ENCODE measurements around the gene VTI1A. TPM values are rescaled to one million over a fixed set of nuclear protein-coding genes. Genes with fewer than 3 reads are reported as not detected.

Gene VTI1A
- total and polyA plus RNA-seq, 9 of the 15 experiments (the other 6 are each of a cell fraction or from before 2014, with no cell fraction given), result 9.3 to 21.4 (median 16.0) TPM

- Histone ChIP-seq H3K9me3 (replicated peaks; ENCODE audit: control insufficient read depth, insufficient read depth, low read depth, low read length) (no peaks in the 10 kb centered on the region), H3K9me1 (ENCODE audit: control insufficient read depth, insufficient read depth, low read length) (no peaks in the 10 kb centered on the region), H3K9ac (ENCODE audit: insufficient read depth in 1 of 2, low read depth in 2 of 2, low read length in 2 of 2) (no peak overlapping the region), H3K4me2 (ENCODE audit: insufficient read depth, low read length) (no peak overlapping the region), H3K4me3 (no peak overlapping the region), H4K20me1 (replicated peaks; ENCODE audit: control insufficient read depth, insufficient read depth, low read length) (no peaks in the 10 kb centered on the region), H3K27ac (ENCODE audit: extremely low read depth, low read depth, low read length) (no peak overlapping the region), H2AFZ (ENCODE audit: low read depth, low read length) (no peak overlapping the region), H3K36me3 (ENCODE audit: control insufficient read depth, insufficient read depth, low read length) (no peaks in the 10 kb centered on the region), H3K79me2 (ENCODE audit: control insufficient read depth, insufficient read depth, low read length) (no peaks in the 10 kb centered on the region), H3K4me1 (replicated peaks in 1 of 2; ENCODE audit: control insufficient read depth in 2 of 2, insufficient read depth in 2 of 2, low read length in 2 of 2) (no peaks in the 10 kb centered on the region), H3K27me3 (ENCODE audit: control insufficient read depth in 2 of 2, insufficient read depth in 2 of 2, low read length in 2 of 2) (no peaks in the 10 kb centered on the region)
- POLR2A ChIA-PET, result no interaction called here
- 13% methylated on average over 2 of the region's 2 CpGs for WGBS (ENCODE audit: insufficient coverage, low coverage, missing lambda C conversion rate)
- intact Hi-C loops (cut with micrococcal nuclease) (no loop called here), in situ Hi-C loops (cut with MboI) (no loop called here)
- no TSS peak for BruUV-seq (replicated peaks)
- TF ChIP-seq MCM3 (IDR thresholded peaks at IDR 0.05) (no peak), ZNF280B (CRISPR knock-in tag; IDR thresholded peaks at IDR 0.05) (no peak), PCBP2 (IDR thresholded peaks at IDR 0.05; ENCODE audit: low read depth, low read length, poor library complexity, severe bottlenecking) (no peak), PHB (CRISPR knock-in tag; IDR thresholded peaks at IDR 0.05) (no peak), XRCC4 (IDR thresholded peaks at IDR 0.05; ENCODE audit: extremely low read depth, insufficient read depth, insufficient read length) (no peak), TBL1XR1 (IDR thresholded peaks at IDR 0.05; ENCODE audit: low read length in 2 of 2) (no peak), L3MBTL2 (IDR thresholded peaks at IDR 0.05) (no peak), SIRT6 (IDR thresholded peaks at IDR 0.05; ENCODE audit: low read depth, low read length) (no peak), NR2C2 (CRISPR knock-in tag; IDR thresholded peaks at IDR 0.05) (no peak), NR2C2 (tag; IDR thresholded peaks at IDR 0.05) (no peak), MAFG (tag; conservative IDR thresholded peaks at IDR 0.05) (no peak), CHD1 (IDR thresholded peaks at IDR 0.05; ENCODE audit: low read length) (no peak), ZNF79 (CRISPR knock-in tag; IDR thresholded peaks at IDR 0.05; ENCODE audit: low read depth) (no peak)
- CTCF ChIA-PET (ENCODE audit: low intra/inter-chr PET ratio), result no interaction called here
- ATAC-seq (no peak), DNase-seq (ENCODE audit: extremely low read depth in 1 of 4, low spot score in 3 of 4) (no peak), FAIRE-seq (no peak)
Measured at GRCh38 chr10:112622786-112623185, 175.8 kb downstream of the VTI1A start.

All from K562 (cell line).